ENCODE data around the gene DAPK3. TPM values are rescaled to one million over a fixed set of nuclear protein-coding genes. Genes with fewer than 3 reads are reported as not detected.

DAPK3 gene
- total RNA-seq, 1 experiment from 2014 or later, result 60.9 TPM

DNA sequence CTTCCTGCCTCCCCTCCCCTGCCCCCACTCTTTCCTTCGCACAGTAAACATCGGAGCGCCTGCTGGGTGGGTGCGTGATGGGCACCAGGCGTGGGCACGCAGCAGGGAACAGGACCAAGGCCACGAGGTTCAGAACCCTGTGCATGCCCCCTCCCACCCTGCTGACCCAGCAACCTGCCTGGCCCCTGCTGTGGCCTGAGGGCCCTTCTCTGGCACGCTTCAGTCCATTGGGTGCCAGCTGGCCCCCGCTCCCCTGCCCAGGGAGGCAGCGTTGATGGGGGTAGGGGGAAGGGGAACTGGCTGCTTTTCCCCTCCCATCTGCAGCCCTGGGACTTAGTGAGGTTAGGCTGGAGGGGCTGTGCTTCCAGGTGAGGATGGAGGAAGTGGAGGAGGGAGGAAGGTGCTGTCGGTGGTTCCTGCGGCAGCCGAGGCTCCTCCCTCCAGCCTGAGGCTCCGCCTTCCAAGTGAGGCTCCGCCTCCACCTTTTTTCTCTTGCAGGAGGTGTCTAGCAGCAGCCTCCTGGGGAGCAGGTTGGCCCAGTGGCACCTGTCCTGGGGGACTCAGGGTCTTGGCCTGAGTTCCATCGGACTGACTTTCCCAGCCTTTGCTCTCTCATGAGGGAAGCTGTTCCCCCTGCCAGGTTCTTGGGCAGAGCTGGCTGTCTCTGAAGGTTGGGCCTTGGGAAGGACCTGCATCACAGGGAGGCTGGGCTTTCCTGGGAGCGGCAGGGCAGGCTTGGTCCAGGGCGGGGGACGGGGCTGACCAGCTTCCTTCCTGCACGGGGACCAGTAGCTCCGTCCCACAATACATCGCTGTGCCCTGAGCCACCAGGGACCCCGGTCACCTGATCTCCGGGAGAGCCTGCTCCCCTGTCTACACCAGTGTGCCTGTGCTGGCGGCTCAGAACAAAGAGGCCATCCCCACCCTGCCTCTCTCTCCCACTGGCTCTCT is 43.9 kb upstream of the DAPK3 start:
- Mint-ChIP-seq H3K27ac (ENCODE audit: low read depth, unreplicated experiment) (no peak overlapping the region), H3K4me3 (ENCODE audit: unreplicated experiment) (no peak overlapping the region)
- POLR2A ChIA-PET, result interaction anchor here (0.6 kb wide), 1 partner anchor 9 kb away, joined by 3 read pairs; no protein-coding TSS in a partner anchor

GRCh38 chr19:4013886-4014540 is 43.1 kb upstream of the DAPK3 start:
- H3K36me3 Mint-ChIP-seq (ENCODE audit: insufficient read depth, unreplicated experiment), result peaks cover 26% of the 10 kb centered on the region
- BruUV-seq (replicated peaks), result no TSS peak
- H3K4me3 Mint-ChIP-seq (ENCODE audit: unreplicated experiment), result no peak overlapping the region
- H3K27ac Mint-ChIP-seq (ENCODE audit: low read depth, unreplicated experiment), result no peak overlapping the region
- no peaks in the 10 kb centered on the region for H3K27me3 Mint-ChIP-seq (ENCODE audit: insufficient read depth, unreplicated experiment)
- TF ChIP-seq, protein P1, sequence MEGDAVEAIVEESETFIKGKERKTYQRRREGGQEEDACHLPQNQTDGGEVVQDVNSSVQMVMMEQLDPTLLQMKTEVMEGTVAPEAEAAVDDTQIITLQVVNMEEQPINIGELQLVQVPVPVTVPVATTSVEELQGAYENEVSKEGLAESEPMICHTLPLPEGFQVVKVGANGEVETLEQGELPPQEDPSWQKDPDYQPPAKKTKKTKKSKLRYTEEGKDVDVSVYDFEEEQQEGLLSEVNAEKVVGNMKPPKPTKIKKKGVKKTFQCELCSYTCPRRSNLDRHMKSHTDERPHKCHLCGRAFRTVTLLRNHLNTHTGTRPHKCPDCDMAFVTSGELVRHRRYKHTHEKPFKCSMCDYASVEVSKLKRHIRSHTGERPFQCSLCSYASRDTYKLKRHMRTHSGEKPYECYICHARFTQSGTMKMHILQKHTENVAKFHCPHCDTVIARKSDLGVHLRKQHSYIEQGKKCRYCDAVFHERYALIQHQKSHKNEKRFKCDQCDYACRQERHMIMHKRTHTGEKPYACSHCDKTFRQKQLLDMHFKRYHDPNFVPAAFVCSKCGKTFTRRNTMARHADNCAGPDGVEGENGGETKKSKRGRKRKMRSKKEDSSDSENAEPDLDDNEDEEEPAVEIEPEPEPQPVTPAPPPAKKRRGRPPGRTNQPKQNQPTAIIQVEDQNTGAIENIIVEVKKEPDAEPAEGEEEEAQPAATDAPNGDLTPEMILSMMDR (IDR thresholded peaks at IDR 0.05; ENCODE audit: unreplicated experiment), result no peak
- H3K9me3 Mint-ChIP-seq (ENCODE audit: unreplicated experiment), result no peaks in the 10 kb centered on the region
- ChIA-PET POLR2A (no interaction called here), CTCF (no interaction called here)
- H3K4me1 Mint-ChIP-seq (ENCODE audit: insufficient read depth, unreplicated experiment), result peaks cover 11% of the 10 kb centered on the region
- intact Hi-C loops (cut with micrococcal nuclease), result no loop called here
- no peak for DNase-seq (ENCODE audit: unreplicated experiment)

More for the DNA sequence above, 43.9 kb upstream of the DAPK3 start:
- CTCF ChIA-PET, result no interaction called here
- Mint-ChIP-seq H3K4me1 (ENCODE audit: insufficient read depth, unreplicated experiment) (peaks cover 4% of the 10 kb centered on the region), H3K27me3 (ENCODE audit: insufficient read depth, unreplicated experiment) (no peaks in the 10 kb centered on the region), H3K9me3 (ENCODE audit: unreplicated experiment) (no peaks in the 10 kb centered on the region), H3K36me3 (ENCODE audit: insufficient read depth, unreplicated experiment) (peaks cover 26% of the 10 kb centered on the region)
- TF ChIP-seq, protein P1 (IDR thresholded peaks at IDR 0.05; ENCODE audit: unreplicated experiment), result no peak
- BruUV-seq (replicated peaks), result no TSS peak
- DNase-seq (ENCODE audit: unreplicated experiment), result no peak
- intact Hi-C loops (cut with micrococcal nuclease), result no loop called here

- no TSS peak for BruUV-seq (replicated peaks)
- POLR2A ChIA-PET, result no interaction called here
- intact Hi-C loops (cut with micrococcal nuclease), result no loop called here
- Mint-ChIP-seq H3K4me3 (ENCODE audit: unreplicated experiment) (no peak overlapping the region), H3K36me3 (ENCODE audit: insufficient read depth, unreplicated experiment) (peaks cover 20% of the 10 kb centered on the region), H3K27ac (ENCODE audit: low read depth, unreplicated experiment) (no peak overlapping the region), H3K27me3 (ENCODE audit: insufficient read depth, unreplicated experiment) (no peaks in the 10 kb centered on the region), H3K4me1 (ENCODE audit: insufficient read depth, unreplicated experiment) (peaks cover 17% of the 10 kb centered on the region), H3K9me3 (ENCODE audit: unreplicated experiment) (no peaks in the 10 kb centered on the region)
- TF ChIP-seq, protein P1 (IDR thresholded peaks at IDR 0.05; ENCODE audit: unreplicated experiment), result no peak
- CTCF ChIA-PET, result no interaction called here
- no peak for DNase-seq (ENCODE audit: unreplicated experiment)
These were observed 42.2 kb upstream of the DAPK3 start for GRCh38 chr19:4012975-4013634.

All from MCF 10A (cell line).